ENCODE measurements around the gene ZNF462.
A peak's percentile ranks its signal among the peaks of the same experiment; 100 is the strongest.

The ZNF462 gene

GRCh38 chr9:106862110-106862820 lies 701 bp upstream of the ZNF462 start:
- no peak for DNase-seq

DNA sequence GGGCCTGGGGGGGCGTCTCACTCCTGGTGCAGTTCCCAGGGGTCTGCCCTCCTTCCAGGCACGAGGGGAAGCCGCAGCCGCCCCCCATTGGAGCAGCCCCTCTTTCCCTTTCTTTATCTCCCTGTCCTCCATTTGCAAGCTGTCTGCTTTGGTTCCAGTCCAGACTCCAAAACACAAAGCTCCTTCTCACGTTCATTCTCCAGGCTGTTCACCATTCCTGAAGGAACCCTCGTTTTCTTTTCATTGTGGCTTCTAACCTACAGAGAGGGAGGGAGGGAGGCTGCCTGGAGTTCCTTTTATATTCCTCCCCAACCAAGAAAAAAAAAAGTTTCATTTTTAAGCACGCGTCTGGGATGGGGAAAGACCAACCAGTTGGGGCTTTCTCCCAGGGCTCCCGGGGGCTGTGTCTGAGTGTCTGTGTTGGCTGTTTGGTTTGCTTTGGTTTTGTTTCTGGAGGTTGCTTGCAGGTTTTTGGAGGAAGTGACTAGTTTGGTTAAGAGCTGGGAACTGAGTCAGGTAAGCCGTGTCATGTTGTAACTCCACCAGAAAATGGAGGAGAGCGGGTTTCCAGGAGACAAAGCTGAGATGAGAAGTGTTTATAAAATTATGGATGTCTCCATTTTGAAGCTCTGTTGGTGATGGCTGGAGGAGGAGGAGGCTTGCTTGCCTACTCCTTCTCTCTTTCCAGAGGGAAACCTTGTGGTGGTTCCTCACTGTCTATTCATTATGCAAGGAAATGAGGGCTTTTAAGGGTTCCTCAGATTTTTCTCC lies 1.6 kb downstream of the ZNF462 start:
- no peak for DNase-seq

GRCh38 chr9:106866243-106866642 lies 3.3 kb downstream of the ZNF462 start:
- DNase-seq, result no peak

DNA sequence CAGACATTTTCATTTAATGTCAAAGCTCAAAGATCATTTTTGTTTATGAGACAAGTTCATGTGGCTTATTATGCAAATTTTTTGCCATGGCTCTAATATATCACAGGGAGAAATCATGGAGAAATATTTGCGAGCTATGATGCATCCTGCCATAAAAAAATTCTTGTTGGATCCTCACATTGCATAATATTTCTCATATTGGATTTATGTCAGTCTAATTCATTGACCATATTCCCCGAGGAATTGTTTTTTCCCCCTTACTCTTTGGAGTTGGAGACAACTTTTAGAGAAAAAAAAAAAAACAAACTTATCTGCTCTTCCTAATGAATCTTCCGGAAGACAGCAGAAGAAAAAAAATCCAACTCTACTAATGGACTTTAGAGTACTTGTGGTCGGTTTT lies 4.3 kb downstream of the ZNF462 start:
- DNase-seq, result no peak

GRCh38 chr9:106868087-106868486 lies 5.1 kb downstream of the ZNF462 start:
- no peak for DNase-seq

- no peak for DNase-seq
These were observed 5.6 kb downstream of the ZNF462 start for GRCh38 chr9:106868565-106868964.

DNA sequence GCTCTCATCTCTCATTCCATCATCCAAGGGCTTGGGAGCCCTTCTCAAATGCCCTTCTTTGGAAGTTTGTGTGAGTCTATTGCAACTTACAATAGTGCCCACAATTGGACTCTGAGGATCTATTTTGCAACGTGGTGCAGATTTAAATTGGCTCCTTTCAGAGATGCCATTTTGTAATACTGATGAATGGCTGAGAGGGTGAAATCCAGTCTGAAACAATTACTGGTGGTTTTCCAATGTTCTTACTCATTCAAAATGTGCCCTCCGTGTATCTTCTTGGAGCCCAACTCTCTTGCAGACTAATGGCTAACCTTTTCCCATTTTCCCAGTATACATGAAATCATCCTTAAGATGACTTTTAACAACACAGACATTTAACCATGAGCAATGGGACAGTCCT lies 6.1 kb downstream of the ZNF462 start:
- no peak for DNase-seq

GRCh38 chr9:106869458-106869857 lies 6.5 kb downstream of the ZNF462 start:
- DNase-seq, result no peak

GRCh38 chr9:106872641-106873040 lies 9.7 kb downstream of the ZNF462 start:
- no peak for DNase-seq

DNA sequence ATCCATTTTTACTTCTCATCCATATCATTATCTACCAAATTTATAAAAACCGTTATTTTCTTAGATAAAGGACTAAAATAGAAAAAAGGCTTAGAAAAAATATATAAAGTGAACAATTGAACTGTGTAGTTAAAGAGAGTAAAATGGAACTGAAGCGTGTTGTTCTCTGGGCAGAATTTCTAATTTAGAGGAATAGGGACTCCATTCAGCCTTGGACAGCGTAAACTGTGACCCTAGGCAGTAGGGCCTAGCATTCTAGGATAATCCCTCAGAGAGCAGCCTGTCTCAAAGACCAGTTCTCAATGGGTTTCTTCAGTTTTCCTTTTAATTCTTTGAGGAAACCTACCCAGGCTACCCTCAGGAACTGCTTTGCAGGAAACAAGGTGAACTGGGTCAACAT lies 11.1 kb downstream of the ZNF462 start:
- DNase-seq, result no peak

DNA sequence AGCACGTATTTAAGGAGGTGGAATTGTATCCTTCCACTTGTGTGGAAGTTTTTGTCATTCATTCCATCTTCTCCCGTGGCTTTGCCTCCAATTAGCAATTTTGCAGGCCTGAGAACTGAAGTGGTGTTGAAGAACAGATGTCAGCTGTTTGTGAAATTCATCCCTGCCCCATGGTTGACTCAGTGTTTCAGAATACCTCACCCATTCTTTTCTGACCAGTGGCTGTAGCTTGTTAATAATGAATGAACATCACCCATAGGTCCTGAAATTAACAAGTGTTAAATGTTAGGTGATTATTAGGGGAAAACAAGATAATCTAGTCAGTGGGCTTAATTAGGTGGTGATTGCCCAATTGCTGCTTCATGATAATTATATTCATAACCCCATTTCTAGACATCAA lies 11.7 kb downstream of the ZNF462 start:
- no peak for DNase-seq

DNA sequence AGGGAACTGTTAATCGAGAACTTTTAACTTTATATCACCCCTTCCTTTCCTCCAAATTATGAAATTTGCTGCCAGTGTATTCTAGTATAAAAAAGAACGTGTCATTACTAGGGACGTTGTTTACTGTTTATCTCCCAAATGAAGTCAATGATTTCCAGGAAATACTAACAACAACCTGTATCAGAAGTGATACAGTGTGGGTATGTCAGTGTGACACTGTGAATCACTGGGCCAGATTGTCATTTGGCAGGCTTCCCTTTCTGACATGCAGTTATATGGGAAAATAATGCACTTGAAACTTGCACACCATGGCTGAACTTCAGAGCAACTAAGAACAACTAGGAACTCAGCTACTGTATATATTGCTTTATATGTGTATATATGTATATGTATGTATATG lies 12.6 kb downstream of the ZNF462 start:
- no peak for DNase-seq

DNA sequence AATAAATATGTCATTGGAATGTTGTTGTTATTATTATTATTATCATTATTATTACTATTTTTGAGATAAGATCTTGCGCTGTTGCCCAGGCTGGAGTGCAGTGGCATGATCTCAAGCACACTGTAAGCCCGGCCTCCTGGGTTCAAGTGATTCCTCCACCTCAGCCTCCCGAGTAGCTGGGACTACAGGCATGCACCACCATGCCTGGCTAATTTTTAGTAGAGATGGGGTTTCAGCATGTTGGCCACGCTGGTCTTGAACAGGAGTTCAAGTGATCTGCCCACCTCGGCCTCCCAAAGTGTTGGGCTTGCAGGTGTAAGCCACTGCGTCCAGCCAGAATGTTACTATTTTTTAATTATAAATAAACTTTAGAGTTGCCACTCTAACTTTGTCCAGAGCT lies 14.4 kb downstream of the ZNF462 start:
- DNase-seq, result no peak

- DNase-seq, result no peak
These were observed 15.3 kb downstream of the ZNF462 start for GRCh38 chr9:106878081-106878837.

- peak; percentile 5 for DNase-seq
These were observed 16.0 kb downstream of the ZNF462 start for GRCh38 chr9:106878934-106879333.

DNA sequence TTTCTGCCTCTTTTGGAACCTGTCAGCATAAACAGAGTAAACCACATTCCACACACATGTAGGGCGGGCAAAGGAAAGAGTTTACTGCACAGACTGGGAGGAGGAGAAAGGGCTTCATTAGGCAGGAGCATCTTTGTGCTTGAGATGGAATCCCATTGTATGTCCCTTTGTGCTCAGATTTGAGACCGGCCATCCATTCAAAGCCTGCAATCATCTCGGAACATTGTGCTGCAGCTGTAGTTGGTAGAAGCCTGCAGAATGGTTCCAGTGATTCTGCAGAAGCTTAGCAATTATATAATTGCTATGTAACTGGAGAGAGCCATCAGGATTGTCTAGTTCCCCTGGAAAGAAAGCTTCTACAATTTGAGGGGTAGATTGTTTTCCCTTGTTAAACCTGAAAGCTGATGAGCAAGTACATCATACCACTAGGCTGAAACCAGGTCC lies 16.5 kb downstream of the ZNF462 start:
- no peak for DNase-seq

DNA sequence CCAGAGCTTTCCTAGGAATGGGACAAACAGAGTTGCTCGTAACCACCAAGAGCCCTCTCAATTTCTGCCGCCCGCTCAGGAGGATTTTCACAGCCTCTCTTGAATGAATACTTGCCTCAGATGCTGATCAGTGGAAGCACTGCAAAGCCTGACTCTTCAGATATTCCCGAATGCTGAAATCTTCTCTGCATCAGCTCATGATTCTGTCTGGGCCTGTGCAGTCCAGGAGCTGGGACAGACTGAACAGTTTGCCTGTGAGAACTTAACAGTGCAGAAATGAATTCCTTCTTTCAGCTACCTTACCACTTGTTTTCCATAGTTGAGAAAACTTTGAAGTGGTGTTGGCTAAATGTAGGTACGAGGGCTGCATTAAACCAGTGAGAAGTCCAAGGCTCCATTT lies 17.1 kb downstream of the ZNF462 start:
- DNase-seq, result no peak

GRCh38 chr9:106880863-106881262 lies 17.9 kb downstream of the ZNF462 start:
- DNase-seq, result no peak

DNA sequence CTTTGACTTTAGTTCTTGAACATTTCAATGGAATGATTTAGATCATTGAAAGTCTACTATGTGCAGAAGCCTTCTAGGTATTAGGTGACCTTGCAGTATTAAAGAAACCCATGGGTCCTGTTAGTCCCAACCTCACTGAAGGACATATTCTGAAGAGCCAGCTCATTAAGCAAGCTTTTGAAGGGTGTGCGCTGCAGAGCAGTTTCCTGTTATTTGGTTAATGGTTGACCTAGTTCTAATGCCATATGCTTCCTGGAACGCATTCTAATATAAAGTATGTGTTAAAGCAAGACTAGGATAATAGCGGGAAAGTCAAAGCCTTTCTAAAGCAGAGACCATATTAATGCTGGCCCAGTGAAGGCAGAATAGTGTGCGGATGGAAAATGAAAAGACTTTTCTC lies 20.1 kb downstream of the ZNF462 start:
- no peak for DNase-seq

DNA sequence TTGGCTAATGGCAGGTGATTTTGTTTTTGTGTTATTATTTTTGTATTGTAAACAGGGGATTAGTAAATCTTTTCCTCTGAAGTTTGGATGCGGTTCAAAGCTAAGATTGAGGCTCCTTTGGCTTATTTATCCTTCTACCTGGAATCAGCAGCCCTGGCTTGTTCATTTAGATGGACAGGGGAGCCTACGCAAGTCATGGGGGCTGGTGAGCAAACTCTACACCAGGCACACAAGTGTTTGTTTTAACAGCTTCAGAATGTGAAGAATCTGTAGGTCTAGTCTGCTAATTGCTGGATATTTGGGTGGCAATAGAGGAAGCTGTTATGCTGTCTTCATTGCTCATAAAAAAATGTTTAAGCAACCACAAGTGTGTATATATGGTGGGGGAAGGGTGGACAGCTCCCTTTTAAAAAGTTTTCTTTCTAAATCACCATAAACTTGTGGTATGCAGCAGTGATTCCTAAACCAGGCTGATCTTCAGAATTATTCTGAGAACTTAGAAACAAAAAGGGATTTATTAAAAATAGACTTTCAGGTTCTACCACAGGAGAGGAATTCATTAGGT lies 20.7 kb downstream of the ZNF462 start:
- no peak for DNase-seq

GRCh38 chr9:106885451-106885850 lies 22.5 kb downstream of the ZNF462 start:
- DNase-seq, result no peak

DNA sequence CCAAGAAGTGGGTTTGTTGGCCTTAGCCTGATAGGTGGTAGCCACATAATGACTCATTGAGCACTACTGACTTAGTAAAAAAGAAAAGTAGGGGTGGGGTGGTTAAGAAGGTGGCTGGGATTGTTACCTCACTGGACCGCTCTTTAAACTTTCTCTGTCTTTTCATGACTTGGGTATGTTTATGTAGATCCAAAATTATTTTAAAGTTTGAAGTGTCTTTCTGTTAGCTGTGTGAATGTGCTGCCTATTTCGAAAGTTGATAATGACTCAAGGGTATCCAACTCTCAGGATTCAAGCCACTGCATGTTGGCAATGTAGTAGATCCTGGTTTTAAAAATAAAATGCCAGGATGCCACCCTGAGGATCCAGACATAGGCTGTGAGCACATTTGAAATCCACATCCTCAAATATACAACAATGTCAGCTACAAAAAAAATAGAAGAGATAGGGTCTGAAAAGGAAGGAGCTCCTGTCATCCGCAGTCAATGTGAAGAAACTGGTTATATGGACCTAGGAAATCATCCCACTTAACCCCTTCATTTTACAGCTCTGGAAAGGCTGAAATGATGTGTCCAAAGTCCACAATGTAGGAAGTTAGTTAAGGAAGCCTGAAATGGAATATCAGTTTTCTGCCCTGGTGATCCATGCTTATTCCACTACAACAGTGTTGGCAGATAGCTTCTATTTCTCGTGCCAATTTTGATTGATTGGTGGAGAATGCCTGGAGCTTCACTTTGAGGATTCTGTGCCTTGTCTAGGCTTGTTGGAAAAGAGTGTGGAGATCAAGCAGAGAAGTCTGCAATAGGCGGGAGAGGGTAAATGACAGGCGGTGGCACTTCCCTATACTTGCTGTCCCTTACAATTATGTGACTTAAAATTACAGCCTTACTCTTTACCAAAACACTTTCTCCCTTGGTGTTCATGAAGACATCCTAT lies 23.4 kb downstream of the ZNF462 start:
- DNase-seq, result no peak

All from RPMI8226 (cell line).